K562 (cell line): ENCODE measurements around the gene TRIM47. TPM values are rescaled to one million over a fixed set of nuclear protein-coding genes. Genes with fewer than 3 reads are reported as not detected.

Experiments
- ATAC-seq: fragments of 200-7000 bp; cut with Tn5 transposase; 3 replicates; pipeline ENCODE4 v1.9.1; 2020; ENCODE audit warnings: moderate library complexity
- BruUV-seq: library from RNA; stranded (reverse); fragments of 400-500 nt; replicated peaks from 2 replicates; lab custom pipeline; 2021; lab: Mats Ljungman, UMichigan
- CTCF ChIA-PET: fragments of 300-600 bp; formaldehyde crosslinking; extraction: SDS; loops from one replicate; lab custom pipeline; 2021; ENCODE audit warnings: low intra/inter-chr PET ratio; lab: Yijun Ruan, JAX
- POLR2A ChIA-PET: fragments of 300-600, 350-650 bp; sonication (Branson Sonifier 250); formaldehyde crosslinking; extraction: SDS; loops from one replicate; lab custom pipeline; 2021; ENCODE audit warnings: antibody characterized with exemption, inconsistent platforms; lab: Yijun Ruan, JAX
- DNase-seq, 4 experiments: peaks; one replicate each; pipeline versions ENCODE4 v3.0.0 to v3.0.0-alpha.2; 2011 to 2018; ENCODE audit warnings: low spot score in 3 of 4, mixed read lengths in 3 of 4; ENCODE audit errors: extremely low read depth in 1 of 4
- FAIRE-seq: peaks from 2 replicates; lab custom pipeline; 2011; peaks lifted over from hg19 to GRCh38; lab: Jason Lieb, UNC
- H2AFZ ChIP-seq: 2 replicates; pipeline ENCODE4 v1.6.0; 2011; ENCODE audit warnings: low read depth, low read length, control low read depth, inconsistent platforms
- H3K27ac ChIP-seq: fragments of 200-600 bp; 3 replicates; pipeline ENCODE4 v1.8.0; 2011; ENCODE audit warnings: low read depth, mild to moderate bottlenecking, control low read depth, inconsistent platforms, low read length, moderate library complexity, mixed read lengths; ENCODE audit errors: extremely low read depth
- H3K27me3 ChIP-seq, 2 experiments: fragments of 300-600 bp in 1 of 2; 2 replicates in 1 of 2; 3 replicates in 1 of 2; pipeline versions ENCODE4 v1.6.0 to v1.8.0; 2011; ENCODE audit warnings: inconsistent platforms in 2 of 2, low read length in 2 of 2, mild to moderate bottlenecking in 1 of 2, mixed read lengths in 1 of 2, moderate library complexity in 1 of 2; ENCODE audit not compliant: control insufficient read depth in 2 of 2, insufficient read depth in 2 of 2
- H3K36me3 ChIP-seq: fragments of 300-600 bp; 3 replicates; pipeline ENCODE4 v1.8.0; 2011; ENCODE audit warnings: mild to moderate bottlenecking, low read length, inconsistent platforms; ENCODE audit not compliant: control insufficient read depth, insufficient read depth
- H3K4me1 ChIP-seq, 2 experiments: fragments of 200-600 bp in 1 of 2; replicated peaks in 1 of 2; 2 replicates in 1 of 2; 3 replicates in 1 of 2; pipeline versions ENCODE4 v1.5.1 to v1.8.0; 2011; ENCODE audit warnings: inconsistent platforms in 2 of 2, low read length in 2 of 2, mild to moderate bottlenecking in 1 of 2, mixed read lengths in 1 of 2, moderate library complexity in 1 of 2; ENCODE audit not compliant: control insufficient read depth in 2 of 2, insufficient read depth in 2 of 2
- H3K4me2 ChIP-seq: 2 replicates; pipeline ENCODE4 v1.6.1; 2011; ENCODE audit warnings: low read length, control low read depth, inconsistent platforms, mixed read lengths; ENCODE audit not compliant: insufficient read depth
- H3K4me3 ChIP-seq: fragments of 200-600 bp; sonication (generic), shearing (Covaris generic); 2 replicates; pipeline ENCODE4 v1.5.1; 2016; ENCODE audit warnings: control low read depth, inconsistent platforms
- H3K79me2 ChIP-seq: fragments of 200-600 bp; 3 replicates; pipeline ENCODE4 v1.8.0; 2011; ENCODE audit warnings: low read length, inconsistent platforms; ENCODE audit not compliant: control insufficient read depth, insufficient read depth
- H3K9ac ChIP-seq, 2 experiments: 2 replicates each; pipeline versions ENCODE4 v1.6.0 to v1.6.1; 2011; ENCODE audit warnings: low read depth in 2 of 2, low read length in 2 of 2, control low read depth in 1 of 2, inconsistent platforms in 1 of 2, mild to moderate bottlenecking in 1 of 2, mixed read lengths in 1 of 2; ENCODE audit not compliant: insufficient read depth in 1 of 2
- H3K9me1 ChIP-seq: one replicate; pipeline ENCODE4 v1.6.0; 2011; ENCODE audit warnings: inconsistent platforms, mild to moderate bottlenecking, low read length, moderate library complexity; ENCODE audit not compliant: control insufficient read depth, insufficient read depth
- H3K9me3 ChIP-seq: replicated peaks from 2 replicates; pipeline ENCODE4 v1.5.1; 2011; ENCODE audit warnings: low read depth, low read length, inconsistent platforms; ENCODE audit not compliant: control insufficient read depth, insufficient read depth
- H4K20me1 ChIP-seq: replicated peaks from 2 replicates; pipeline ENCODE4 v1.6.1; 2011; ENCODE audit warnings: low read length, inconsistent platforms, mixed read lengths; ENCODE audit not compliant: control insufficient read depth, insufficient read depth
- BHLHE40 ChIP-seq: IDR thresholded peaks from 2 replicates; pipeline ENCODE4 v1.6.1; 2011; ENCODE audit warnings: low read length, improper control_type of control experiment
- FOXK2 ChIP-seq, 2 experiments: fragments of 450-650 bp; IDR thresholded peaks in 1 of 2; conservative IDR thresholded peaks in 1 of 2; 2 replicates each; pipeline ENCODE4 v1.6.1; 2016; ENCODE audit warnings: low read depth in 2 of 2, mild to moderate bottlenecking in 1 of 2
- HDAC6 ChIP-seq: IDR thresholded peaks from 2 replicates; pipeline ENCODE4 v1.6.1; 2012; ENCODE audit warnings: low read depth, mild to moderate bottlenecking, control low read depth, inconsistent platforms, low read length, moderate library complexity
- KDM1A ChIP-seq, 2 experiments: fragments of 450-650 bp; IDR thresholded peaks; 2 replicates each; pipeline ENCODE4 v1.6.1; 2016; ENCODE audit warnings: mild to moderate bottlenecking in 2 of 2
- MBD2 ChIP-seq: sonication (generic); IDR thresholded peaks from 2 replicates; pipeline ENCODE4 v1.6.1; 2016; ENCODE audit warnings: low read depth, borderline replicate concordance
- POLR2G ChIP-seq: fragments of 200-400 bp; formaldehyde crosslinking; IDR thresholded peaks from 2 replicates; pipeline ENCODE4 v1.6.1; 2017; ENCODE audit warnings: low read depth, mild to moderate bottlenecking, antibody characterized with exemption, low read length, moderate library complexity
- ZNF766 ChIP-seq: fragments of 200-800 bp; sonication (Bioruptor generic); conservative IDR thresholded peaks from 2 replicates; pipeline ENCODE4 v1.6.1; 2016; ENCODE audit warnings: missing genetic modification characterization, missing compliant biosample characterization
- WGBS: fragments of 100-300 bp; shearing (Covaris generic); methylation state at CpG from one replicate; pipeline ENCODE4 v1.1.6; 2016; ENCODE audit warnings: low coverage, mixed read lengths; ENCODE audit not compliant: insufficient coverage; ENCODE audit errors: missing lambda C conversion rate; 5-methylcytosine and 5-hydroxymethylcytosine counted together
- in situ Hi-C: fragments of 300-500 bp; cut with MboI; formaldehyde crosslinking; loops from 4 replicates; pipeline ENCODE4 v1.15.0; 2018; ENCODE audit warnings: inconsistent platforms, mixed read lengths
- intact Hi-C: fragments of 100-400 bp; cut with micrococcal nuclease; formaldehyde crosslinking; loops from 2 replicates; pipeline ENCODE4 v1.14.2; 2022
- polyA plus RNA-seq, 8 experiments: library from polyadenylated mRNA; depleted of rRNA in 4 of 8; stranded (reverse) in 5 of 8; unstranded in 3 of 8; fragments of >200 nt; fragmentation: Nextera tagmentation in 2 of 8; fragmentation: Illumina TruSeq in 1 of 8; extraction: Ambion mirVana in 2 of 8; extraction: Trizol in 1 of 8; gene quantifications; 2 replicates each; pipeline versions ENCODE4 v1.2.1 to v1.2.3, GENCODE V29; 2011 to 2014; ENCODE audit warnings: inconsistent platforms in 1 of 8, missing spikeins in 1 of 8
- total RNA-seq, 7 experiments: library from RNA; depleted of rRNA in 6 of 7; stranded (reverse); fragments of >200 nt in 6 of 7; fragmentation: Illumina TruSeq in 2 of 7; extraction: Trizol in 2 of 7; gene quantifications; 2 replicates each; pipeline versions ENCODE4 v1.2.1 to v1.2.3, GENCODE V29; 2011 to 2021; ENCODE audit warnings: low replicate concordance in 1 of 7

Gene TRIM47
- total and polyA plus RNA-seq, 9 of the 15 experiments (the other 6 are each of a cell fraction or from before 2014, with no cell fraction given), result 0.56 to 6.1 (median 3.2) TPM

DNA sequence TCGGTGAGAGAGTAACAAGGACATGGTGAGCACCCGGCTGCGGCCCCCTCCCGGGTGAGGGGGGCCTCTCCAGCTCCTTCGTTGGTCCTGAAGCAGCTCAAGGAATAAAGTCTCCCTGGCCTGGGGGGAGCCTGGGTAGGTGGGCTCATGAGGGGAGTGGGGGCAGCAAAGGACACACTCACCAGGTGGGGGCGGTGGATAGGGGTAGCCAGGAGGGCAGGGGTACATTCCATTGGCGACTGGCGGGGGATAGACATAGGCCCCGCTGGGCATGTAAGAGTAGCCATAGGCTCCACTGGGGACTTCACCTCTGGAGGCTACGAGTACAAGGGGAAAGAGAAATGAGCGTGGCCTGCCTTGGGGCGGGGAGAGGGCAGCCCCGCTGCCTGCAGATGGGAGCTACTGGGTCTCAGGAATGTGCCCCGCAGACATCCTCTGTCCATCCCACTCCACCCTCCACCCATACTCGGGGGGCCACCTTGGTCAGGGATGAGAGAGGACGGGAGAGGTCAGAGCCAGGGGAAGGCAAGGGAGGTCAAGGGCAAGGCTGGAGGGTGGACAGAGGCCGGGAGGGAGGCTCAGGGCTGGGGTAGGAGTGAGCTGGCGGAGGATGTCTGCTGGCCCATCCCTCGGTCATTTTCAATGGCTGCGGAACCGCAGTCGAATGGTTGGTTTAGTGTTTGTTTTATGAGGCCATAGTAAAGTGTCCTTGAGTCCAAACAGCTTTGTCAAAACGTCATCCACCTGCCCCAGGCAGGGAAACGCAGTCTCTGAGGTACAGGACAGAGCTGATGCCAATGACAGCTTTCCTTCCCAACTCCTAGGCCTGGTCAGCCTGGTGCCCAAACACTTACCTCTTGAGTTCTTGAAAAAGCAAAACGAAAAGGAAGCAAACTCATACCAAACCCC lies 30.5 kb downstream of the TRIM47 start:
- intact Hi-C loops, result loop anchor here (5.0 kb wide), 2 partner anchors 71 to 86 kb away; a partner anchor contains a TSS

More for the DNA sequence above, 30.5 kb downstream of the TRIM47 start:
- Histone ChIP-seq H3K27ac (no peak overlapping the region; the same call in 2 of the 3 replicates), H3K9ac (no peak overlapping the region; a peak in 1 of 4 replicates), H4K20me1 (no peaks in the 10 kb centered on the region), H3K79me2 (peaks cover 35% of the 10 kb centered on the region), H3K4me1 (peaks cover 31 to 73% of the 10 kb centered on the region in 2 experiments), H3K4me2 (no peak overlapping the region), H3K36me3 (peaks cover 57% of the 10 kb centered on the region), H3K4me3 (no peak overlapping the region), H2AFZ (no peak overlapping the region), H3K9me3 (no peaks in the 10 kb centered on the region), H3K9me1 (no peaks in the 10 kb centered on the region), H3K27me3 (no peaks in the 10 kb centered on the region)
- no peak for DNase-seq
- in situ Hi-C loops, result no loop called here
- FAIRE-seq, result no peak
- no TSS peak for BruUV-seq
- CTCF ChIA-PET, result interaction anchor here (0.6 to 0.8 kb wide), 3 partner anchors 63 to 97 kb away, joined by 3 to 4 read pairs (median 3); partner anchors contain the start of genes GALK1 and UNK
- no peak for ATAC-seq
- WGBS, result 73% methylated on average over 13 of the region's 25 CpGs
- POLR2A ChIA-PET, result interaction anchor here (1.0 to 8.5 kb wide), 5 partner anchors 11 to 72 kb away, joined by 3 to 145 read pairs (median 6); partner anchors contain the start of gene UNK
- TF ChIP-seq BHLHE40 (no peak), HDAC6 (no peak), KDM1A (IDR thresholded peaks at IDR 0.05) (peak in 1 of 2 experiments; percentile 30; a peak in 1 of 4 replicates), ZNF766 (CRISPR knock-in tag) (no peak), MBD2 (no peak), FOXK2 (conservative IDR thresholded peaks at IDR 0.05 in 1 of 2, IDR thresholded peaks at IDR 0.05 in 1 of 2; ENCODE audit: low read depth in 2 of 2) (no peak), POLR2G (0 out of 2 replicates have a peak, but pooled peaks have one; percentile 2)
